ENCODE measurements around the gene C1orf232. TPM values are rescaled to one million over a fixed set of nuclear protein-coding genes. Genes with fewer than 3 reads are reported as not detected.

C1orf232 gene
- total and polyA plus RNA-seq, 2 of the 13 experiments (the other 11 are each of a cell fraction or from before 2014, with no cell fraction given) = not detected

DNA sequence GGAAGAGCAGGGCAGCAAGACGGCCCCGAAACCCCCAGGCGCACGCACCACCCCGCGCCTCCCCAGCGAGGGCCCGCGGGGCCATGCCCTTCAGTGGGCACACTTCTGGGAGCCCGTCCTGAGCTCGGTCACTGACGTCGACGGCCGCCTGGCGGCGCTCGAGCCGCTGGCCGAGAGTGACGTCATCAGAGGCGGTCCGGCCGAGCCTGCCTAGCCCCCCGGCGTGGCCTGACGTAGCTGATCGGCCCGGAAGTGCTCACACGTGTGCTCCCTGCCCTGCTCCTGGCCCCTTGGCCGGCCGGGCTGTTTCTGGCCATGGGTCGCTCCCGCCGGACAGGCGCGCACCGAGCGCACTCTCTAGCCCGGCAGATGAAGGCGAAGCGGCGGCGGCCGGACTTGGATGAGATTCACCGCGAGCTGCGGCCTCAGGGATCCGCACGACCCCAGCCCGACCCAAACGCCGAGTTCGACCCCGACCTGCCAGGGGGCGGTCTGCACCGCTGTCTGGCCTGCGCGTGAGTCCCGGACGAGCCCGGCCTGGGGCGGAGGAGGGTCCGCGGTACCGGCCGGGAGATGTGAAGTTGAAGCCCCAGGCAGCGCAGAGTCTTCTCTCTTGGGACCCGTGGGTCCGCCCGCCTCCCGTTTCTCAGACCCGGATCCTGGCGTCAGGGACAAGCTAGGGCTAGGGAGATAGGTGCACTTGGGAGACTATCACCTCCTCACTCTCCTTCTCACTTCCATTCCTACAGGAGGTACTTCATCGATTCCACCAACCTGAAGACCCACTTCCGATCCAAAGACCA, 1.1 kb upstream of the C1orf232 start, which contains the start of gene ZNF593 (continued):
- TF ChIP-seq MED1 (CRISPR knock-in tag; IDR thresholded peaks at IDR 0.05) (peak; percentile 77), DMAP1 (CRISPR knock-in tag; IDR thresholded peaks at IDR 0.05) (peak; percentile 91), ZKSCAN8 (CRISPR knock-in tag; IDR thresholded peaks at IDR 0.05; ENCODE audit: borderline replicate concordance) (no peak), ZNF709 (CRISPR knock-in tag; IDR thresholded peaks at IDR 0.05) (peak; percentile 58; the same call in 1 of the 2 replicates), ZNF256 (CRISPR knock-in tag; conservative IDR thresholded peaks at IDR 0.05) (0 out of 2 replicates have a peak, but pooled peaks have one; percentile 42), ZNF777 (CRISPR knock-in tag; IDR thresholded peaks at IDR 0.05) (peak; percentile 75), ETV5 (CRISPR knock-in tag; IDR thresholded peaks at IDR 0.05; ENCODE audit: borderline replicate concordance) (peak; percentile 91), ZNF136 (CRISPR knock-in tag; IDR thresholded peaks at IDR 0.05; ENCODE audit: low read depth) (peak; percentile 79; the same call in 1 of the 2 replicates), ZNF652 (CRISPR knock-in tag; IDR thresholded peaks at IDR 0.05; ENCODE audit: borderline replicate concordance, low read depth) (no peak), ZNF598 (CRISPR knock-in tag; IDR thresholded peaks at IDR 0.05; ENCODE audit: borderline replicate concordance) (peak; percentile 91; the same call in 1 of the 2 replicates), FOXP4 (CRISPR knock-in tag; IDR thresholded peaks at IDR 0.05) (peak; percentile 47), ZNF224 (CRISPR knock-in tag; IDR thresholded peaks at IDR 0.05) (peak; percentile 78; the same call in 1 of the 2 replicates), PCBP2 (optimal IDR thresholded peaks at IDR 0.05; ENCODE audit: low read depth, low read length, poor library complexity, severe bottlenecking) (no peak)
- TF ChIP-seq, protein P1, sequence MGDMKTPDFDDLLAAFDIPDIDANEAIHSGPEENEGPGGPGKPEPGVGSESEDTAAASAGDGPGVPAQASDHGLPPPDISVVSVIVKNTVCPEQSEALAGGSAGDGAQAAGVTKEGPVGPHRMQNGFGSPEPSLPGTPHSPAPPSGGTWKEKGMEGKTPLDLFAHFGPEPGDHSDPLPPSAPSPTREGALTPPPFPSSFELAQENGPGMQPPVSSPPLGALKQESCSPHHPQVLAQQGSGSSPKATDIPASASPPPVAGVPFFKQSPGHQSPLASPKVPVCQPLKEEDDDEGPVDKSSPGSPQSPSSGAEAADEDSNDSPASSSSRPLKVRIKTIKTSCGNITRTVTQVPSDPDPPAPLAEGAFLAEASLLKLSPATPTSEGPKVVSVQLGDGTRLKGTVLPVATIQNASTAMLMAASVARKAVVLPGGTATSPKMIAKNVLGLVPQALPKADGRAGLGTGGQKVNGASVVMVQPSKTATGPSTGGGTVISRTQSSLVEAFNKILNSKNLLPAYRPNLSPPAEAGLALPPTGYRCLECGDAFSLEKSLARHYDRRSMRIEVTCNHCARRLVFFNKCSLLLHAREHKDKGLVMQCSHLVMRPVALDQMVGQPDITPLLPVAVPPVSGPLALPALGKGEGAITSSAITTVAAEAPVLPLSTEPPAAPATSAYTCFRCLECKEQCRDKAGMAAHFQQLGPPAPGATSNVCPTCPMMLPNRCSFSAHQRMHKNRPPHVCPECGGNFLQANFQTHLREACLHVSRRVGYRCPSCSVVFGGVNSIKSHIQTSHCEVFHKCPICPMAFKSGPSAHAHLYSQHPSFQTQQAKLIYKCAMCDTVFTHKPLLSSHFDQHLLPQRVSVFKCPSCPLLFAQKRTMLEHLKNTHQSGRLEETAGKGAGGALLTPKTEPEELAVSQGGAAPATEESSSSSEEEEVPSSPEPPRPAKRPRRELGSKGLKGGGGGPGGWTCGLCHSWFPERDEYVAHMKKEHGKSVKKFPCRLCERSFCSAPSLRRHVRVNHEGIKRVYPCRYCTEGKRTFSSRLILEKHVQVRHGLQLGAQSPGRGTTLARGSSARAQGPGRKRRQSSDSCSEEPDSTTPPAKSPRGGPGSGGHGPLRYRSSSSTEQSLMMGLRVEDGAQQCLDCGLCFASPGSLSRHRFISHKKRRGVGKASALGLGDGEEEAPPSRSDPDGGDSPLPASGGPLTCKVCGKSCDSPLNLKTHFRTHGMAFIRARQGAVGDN (CRISPR knock-in tag; IDR thresholded peaks at IDR 0.05) = peak; percentile 98
- TF ChIP-seq, protein P2, sequence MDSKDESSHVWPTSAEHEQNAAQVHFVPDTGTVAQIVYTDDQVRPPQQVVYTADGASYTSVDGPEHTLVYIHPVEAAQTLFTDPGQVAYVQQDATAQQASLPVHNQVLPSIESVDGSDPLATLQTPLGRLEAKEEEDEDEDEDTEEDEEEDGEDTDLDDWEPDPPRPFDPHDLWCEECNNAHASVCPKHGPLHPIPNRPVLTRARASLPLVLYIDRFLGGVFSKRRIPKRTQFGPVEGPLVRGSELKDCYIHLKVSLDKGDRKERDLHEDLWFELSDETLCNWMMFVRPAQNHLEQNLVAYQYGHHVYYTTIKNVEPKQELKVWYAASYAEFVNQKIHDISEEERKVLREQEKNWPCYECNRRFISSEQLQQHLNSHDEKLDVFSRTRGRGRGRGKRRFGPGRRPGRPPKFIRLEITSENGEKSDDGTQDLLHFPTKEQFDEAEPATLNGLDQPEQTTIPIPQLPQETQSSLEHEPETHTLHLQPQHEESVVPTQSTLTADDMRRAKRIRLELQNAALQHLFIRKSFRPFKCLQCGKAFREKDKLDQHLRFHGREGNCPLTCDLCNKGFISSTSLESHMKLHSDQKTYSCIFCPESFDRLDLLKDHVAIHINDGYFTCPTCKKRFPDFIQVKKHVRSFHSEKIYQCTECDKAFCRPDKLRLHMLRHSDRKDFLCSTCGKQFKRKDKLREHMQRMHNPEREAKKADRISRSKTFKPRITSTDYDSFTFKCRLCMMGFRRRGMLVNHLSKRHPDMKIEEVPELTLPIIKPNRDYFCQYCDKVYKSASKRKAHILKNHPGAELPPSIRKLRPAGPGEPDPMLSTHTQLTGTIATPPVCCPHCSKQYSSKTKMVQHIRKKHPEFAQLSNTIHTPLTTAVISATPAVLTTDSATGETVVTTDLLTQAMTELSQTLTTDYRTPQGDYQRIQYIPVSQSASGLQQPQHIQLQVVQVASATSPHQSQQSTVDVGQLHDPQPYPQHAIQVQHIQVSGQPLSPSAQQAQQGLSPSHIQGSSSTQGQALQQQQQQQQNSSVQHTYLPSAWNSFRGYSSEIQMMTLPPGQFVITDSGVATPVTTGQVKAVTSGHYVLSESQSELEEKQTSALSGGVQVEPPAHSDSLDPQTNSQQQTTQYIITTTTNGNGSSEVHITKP (CRISPR knock-in tag; IDR thresholded peaks at IDR 0.05; ENCODE audit: low read depth) = peak; percentile 44; the same call in 1 of the 2 replicates
- TF ChIP-seq, protein P3, sequence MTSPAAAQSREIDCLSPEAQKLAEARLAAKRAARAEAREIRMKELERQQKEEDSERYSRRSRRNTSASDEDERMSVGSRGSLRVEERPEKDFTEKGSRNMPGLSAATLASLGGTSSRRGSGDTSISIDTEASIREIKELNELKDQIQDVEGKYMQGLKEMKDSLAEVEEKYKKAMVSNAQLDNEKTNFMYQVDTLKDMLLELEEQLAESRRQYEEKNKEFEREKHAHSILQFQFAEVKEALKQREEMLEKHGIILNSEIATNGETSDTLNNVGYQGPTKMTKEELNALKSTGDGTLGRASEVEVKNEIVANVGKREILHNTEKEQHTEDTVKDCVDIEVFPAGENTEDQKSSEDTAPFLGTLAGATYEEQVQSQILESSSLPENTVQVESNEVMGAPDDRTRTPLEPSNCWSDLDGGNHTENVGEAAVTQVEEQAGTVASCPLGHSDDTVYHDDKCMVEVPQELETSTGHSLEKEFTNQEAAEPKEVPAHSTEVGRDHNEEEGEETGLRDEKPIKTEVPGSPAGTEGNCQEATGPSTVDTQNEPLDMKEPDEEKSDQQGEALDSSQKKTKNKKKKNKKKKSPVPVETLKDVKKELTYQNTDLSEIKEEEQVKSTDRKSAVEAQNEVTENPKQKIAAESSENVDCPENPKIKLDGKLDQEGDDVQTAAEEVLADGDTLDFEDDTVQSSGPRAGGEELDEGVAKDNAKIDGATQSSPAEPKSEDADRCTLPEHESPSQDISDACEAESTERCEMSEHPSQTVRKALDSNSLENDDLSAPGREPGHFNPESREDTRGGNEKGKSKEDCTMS (CRISPR knock-in tag; conservative IDR thresholded peaks at IDR 0.05) = no peak

Data from HepG2 (cell line).